Upper lobe of left lung (tissue), 4 donors: ENCODE measurements around the gene SBNO1.

Source experiments
- EP300 ChIP-seq, 4 donors: sonication (generic); formaldehyde crosslinking; IDR thresholded peaks; one replicate each; pipeline ENCODE4 v1.5.1; 2017; ENCODE audit warnings: antibody characterized with exemption in 4 of 4, control low read depth in 2 of 4
- POLR2A ChIP-seq, 4 donors: fragments of 450-650 bp; IDR thresholded peaks; one replicate each; pipeline ENCODE4 v1.5.1; 2016 to 2017; ENCODE audit warnings: antibody characterized with exemption in 4 of 4, mild to moderate bottlenecking in 2 of 4
- POLR2AphosphoS5 ChIP-seq, 2 donors: sonication (generic); formaldehyde crosslinking; IDR thresholded peaks; one replicate each; pipeline ENCODE4 v1.5.1; 2017; ENCODE audit warnings: antibody characterized with exemption in 2 of 2
- TF ChIP-seq, protein P1 (sequence below), 6 experiments: fragments of 450-650 bp in 4 of 6; fragments of 200-600 bp in 2 of 6; sonication (generic) in 2 of 6; IDR thresholded peaks; one replicate each; pipeline ENCODE4 v1.5.1; 2016 to 2019; ENCODE audit warnings: antibody characterized with exemption in 6 of 6

DNA sequence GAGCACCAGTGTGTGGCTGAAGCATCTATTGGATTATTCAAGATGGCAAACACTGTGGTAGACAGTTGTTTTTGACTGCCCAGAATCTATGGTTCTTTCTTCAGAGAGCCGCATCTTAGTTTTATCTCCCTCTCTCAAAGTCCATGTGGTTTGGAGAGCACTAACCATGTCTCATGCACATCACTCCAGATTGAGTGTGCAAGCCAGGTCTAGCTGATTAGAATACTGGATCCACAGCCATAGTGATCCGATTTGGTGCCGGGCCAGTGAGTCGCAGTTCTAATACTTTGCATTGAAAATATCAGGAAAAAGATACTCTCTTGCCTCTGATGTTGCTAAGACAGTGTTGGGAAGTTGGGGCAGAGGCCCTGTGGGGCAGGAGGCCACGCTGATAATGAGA, 4.6 kb upstream of the SBNO1 start:
- TF ChIP-seq, protein P1, sequence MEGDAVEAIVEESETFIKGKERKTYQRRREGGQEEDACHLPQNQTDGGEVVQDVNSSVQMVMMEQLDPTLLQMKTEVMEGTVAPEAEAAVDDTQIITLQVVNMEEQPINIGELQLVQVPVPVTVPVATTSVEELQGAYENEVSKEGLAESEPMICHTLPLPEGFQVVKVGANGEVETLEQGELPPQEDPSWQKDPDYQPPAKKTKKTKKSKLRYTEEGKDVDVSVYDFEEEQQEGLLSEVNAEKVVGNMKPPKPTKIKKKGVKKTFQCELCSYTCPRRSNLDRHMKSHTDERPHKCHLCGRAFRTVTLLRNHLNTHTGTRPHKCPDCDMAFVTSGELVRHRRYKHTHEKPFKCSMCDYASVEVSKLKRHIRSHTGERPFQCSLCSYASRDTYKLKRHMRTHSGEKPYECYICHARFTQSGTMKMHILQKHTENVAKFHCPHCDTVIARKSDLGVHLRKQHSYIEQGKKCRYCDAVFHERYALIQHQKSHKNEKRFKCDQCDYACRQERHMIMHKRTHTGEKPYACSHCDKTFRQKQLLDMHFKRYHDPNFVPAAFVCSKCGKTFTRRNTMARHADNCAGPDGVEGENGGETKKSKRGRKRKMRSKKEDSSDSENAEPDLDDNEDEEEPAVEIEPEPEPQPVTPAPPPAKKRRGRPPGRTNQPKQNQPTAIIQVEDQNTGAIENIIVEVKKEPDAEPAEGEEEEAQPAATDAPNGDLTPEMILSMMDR (IDR thresholded peaks at IDR 0.05): no peak
- TF ChIP-seq POLR2AphosphoS5 (IDR thresholded peaks at IDR 0.05) (no peak), POLR2A (IDR thresholded peaks at IDR 0.05) (no peak), EP300 (IDR thresholded peaks at IDR 0.05) (no peak)
